Measurements from ENCODE around the gene CDH13.

The CDH13 gene

DNA sequence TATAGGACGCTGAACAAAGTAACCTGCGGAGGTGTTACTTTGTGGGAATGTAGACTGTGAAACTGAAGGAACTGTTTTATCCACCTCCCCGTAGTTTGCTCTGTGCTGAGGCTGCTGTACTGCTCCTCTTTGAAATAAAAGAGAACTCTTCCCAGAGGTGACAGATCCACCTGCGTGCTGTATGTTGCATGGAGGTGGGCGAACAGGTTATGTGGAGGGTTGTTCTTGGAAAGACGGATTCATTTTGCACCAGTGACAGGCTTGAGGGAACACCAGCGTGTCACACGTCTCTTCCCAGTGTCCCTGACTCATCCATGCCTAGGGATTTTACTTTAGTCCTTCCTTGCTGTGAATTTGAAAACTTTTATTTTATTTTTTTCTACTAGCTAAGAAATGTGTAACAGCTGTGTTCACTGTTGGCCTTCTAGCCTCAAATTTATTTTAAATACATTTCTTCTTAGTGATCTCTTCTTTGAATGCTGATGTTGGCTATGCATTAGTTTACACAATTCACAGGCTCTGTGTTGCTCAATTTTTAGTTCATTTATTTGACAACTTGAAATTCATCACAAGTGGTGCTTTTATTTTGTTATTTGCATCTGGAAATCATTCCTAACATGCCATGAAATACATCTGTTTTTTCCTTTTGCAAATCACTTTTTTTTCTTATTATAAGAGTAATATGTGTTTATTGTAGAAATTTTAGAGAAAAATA is 512.4 kb downstream of the CDH13 start:
- TF ChIP-seq, protein P1, sequence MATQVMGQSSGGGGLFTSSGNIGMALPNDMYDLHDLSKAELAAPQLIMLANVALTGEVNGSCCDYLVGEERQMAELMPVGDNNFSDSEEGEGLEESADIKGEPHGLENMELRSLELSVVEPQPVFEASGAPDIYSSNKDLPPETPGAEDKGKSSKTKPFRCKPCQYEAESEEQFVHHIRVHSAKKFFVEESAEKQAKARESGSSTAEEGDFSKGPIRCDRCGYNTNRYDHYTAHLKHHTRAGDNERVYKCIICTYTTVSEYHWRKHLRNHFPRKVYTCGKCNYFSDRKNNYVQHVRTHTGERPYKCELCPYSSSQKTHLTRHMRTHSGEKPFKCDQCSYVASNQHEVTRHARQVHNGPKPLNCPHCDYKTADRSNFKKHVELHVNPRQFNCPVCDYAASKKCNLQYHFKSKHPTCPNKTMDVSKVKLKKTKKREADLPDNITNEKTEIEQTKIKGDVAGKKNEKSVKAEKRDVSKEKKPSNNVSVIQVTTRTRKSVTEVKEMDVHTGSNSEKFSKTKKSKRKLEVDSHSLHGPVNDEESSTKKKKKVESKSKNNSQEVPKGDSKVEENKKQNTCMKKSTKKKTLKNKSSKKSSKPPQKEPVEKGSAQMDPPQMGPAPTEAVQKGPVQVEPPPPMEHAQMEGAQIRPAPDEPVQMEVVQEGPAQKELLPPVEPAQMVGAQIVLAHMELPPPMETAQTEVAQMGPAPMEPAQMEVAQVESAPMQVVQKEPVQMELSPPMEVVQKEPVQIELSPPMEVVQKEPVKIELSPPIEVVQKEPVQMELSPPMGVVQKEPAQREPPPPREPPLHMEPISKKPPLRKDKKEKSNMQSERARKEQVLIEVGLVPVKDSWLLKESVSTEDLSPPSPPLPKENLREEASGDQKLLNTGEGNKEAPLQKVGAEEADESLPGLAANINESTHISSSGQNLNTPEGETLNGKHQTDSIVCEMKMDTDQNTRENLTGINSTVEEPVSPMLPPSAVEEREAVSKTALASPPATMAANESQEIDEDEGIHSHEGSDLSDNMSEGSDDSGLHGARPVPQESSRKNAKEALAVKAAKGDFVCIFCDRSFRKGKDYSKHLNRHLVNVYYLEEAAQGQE (IDR thresholded peaks at IDR 0.05; ENCODE audit: insufficient read depth in 1 of 2, low read depth in 2 of 2, low read length in 2 of 2): no peak
- TF ChIP-seq SIN3A (IDR thresholded peaks at IDR 0.05; ENCODE audit: borderline replicate concordance, insufficient read depth, low read length): no peak
- TF ChIP-seq TAF1 (IDR thresholded peaks at IDR 0.05; ENCODE audit: borderline replicate concordance, insufficient read depth, low read length): no peak
- TF ChIP-seq POLR2AphosphoS5 (IDR thresholded peaks at IDR 0.05; ENCODE audit: low read depth, low read length): no peak

DNA sequence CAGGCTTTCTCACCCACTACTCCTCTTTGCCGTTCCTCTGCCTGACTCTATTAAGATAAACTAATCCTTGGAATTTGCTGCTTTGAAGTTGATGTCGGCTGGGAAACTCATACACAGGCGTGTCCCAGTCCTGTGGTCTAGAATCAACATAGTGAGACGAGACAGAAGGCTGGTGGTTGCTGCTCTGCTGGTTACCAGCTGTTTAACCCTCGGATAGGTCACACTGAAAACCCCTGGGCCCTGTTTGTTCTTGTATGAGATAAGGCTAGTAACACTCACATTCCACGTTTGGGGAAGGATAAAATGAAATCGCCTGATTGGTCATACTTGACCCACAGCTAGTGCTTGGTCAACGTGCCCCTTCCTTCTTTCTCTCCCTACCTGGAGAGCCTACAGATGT is 517.0 kb downstream of the CDH13 start:
- TF ChIP-seq SIN3A (IDR thresholded peaks at IDR 0.05; ENCODE audit: borderline replicate concordance, insufficient read depth, low read length) (no peak), TAF1 (IDR thresholded peaks at IDR 0.05; ENCODE audit: borderline replicate concordance, insufficient read depth, low read length) (no peak), FOXP2 (optimal IDR thresholded peaks at IDR 0.05; ENCODE audit: borderline replicate concordance, extremely low read depth, extremely low read length, insufficient read depth) (no peak)

DNA sequence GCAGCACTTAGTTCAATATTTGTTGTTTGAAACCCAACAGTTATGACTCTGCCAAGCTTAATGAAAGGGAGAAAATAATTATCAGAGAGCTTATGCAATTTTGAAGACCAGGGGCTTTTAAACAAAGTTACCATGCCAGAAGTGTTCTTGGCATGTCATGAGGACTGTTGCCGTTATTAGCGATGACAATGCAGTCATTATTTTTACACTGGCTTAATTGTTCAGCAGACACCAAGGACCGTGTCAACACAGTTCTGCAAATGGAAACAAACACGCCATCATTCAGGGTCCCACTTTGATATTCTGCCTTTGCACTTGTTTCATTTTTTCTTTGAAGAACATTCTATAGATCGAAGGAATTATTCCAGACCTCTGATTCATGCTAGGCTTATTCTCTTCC is 518.5 kb downstream of the CDH13 start:
- TF ChIP-seq SIN3A (IDR thresholded peaks at IDR 0.05; ENCODE audit: borderline replicate concordance, insufficient read depth, low read length) (no peak), FOXP2 (optimal IDR thresholded peaks at IDR 0.05; ENCODE audit: borderline replicate concordance, extremely low read depth, extremely low read length, insufficient read depth) (no peak), TAF1 (IDR thresholded peaks at IDR 0.05; ENCODE audit: borderline replicate concordance, insufficient read depth, low read length) (no peak), POLR2AphosphoS5 (IDR thresholded peaks at IDR 0.05; ENCODE audit: low read depth, low read length) (no peak)
- TF ChIP-seq, protein P1 (IDR thresholded peaks at IDR 0.05; ENCODE audit: insufficient read depth in 1 of 2, low read depth in 2 of 2, low read length in 2 of 2): no peak

DNA sequence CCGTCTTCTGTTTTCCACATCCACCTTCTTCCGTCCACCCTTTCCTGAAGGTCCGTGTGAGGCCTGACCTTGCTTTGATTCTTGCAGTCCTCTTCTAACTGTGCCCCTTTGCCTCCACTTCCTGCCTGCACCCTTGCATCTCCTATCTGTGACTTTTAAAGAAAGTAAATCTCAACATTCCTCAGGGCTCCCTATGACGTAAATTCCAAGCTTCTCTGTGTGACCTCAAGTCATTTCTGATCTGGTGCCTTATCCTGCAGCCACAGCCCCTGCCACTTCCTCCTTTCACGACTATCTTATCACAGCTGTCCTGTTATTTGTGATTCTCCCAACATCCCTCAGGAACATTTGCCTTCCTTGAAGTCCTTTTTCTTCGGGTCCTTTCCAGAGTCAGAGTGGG is 520.5 kb downstream of the CDH13 start:
- TF ChIP-seq POLR2AphosphoS5 (IDR thresholded peaks at IDR 0.05; ENCODE audit: low read depth, low read length): no peak
- no peak for TF ChIP-seq FOXP2 (optimal IDR thresholded peaks at IDR 0.05; ENCODE audit: borderline replicate concordance, extremely low read depth, extremely low read length, insufficient read depth)
- no peak for TF ChIP-seq TAF1 (IDR thresholded peaks at IDR 0.05; ENCODE audit: borderline replicate concordance, insufficient read depth, low read length)
- TF ChIP-seq, protein P1 (IDR thresholded peaks at IDR 0.05; ENCODE audit: insufficient read depth in 1 of 2, low read depth in 2 of 2, low read length in 2 of 2): no peak
- no peak for TF ChIP-seq SIN3A (IDR thresholded peaks at IDR 0.05; ENCODE audit: borderline replicate concordance, insufficient read depth, low read length)

DNA sequence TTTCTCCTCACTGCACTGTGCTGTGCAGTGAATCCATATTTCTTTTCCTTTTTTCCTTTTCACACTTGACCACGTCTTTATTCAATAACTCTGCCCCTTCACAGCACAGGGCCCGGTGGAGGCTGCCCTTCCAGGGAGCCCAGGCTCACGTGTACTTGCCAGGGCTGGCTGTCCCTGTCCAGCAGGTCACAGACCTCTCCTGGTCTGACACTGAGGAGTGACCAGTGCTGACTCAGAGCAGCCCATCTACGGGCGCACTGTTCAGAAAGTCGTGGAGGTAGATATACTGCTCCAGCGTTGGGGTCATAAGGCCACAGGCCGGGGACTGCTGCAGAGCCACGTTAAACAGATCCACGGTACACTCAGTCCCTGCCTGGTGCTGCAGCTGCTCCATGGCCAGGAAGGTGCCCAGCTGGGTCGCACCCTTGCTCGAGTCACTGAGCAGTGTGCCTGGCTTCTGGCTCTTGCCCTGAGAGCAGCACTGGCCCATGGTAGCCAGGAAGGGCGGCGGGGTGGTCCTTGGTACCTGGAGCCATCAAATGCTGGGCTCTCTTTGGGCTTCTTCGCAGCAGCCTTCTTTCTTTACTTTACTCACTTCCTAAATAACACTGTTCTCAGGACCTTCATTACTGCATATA is 531.7 kb downstream of the CDH13 start:
- TF ChIP-seq FOXP2 (optimal IDR thresholded peaks at IDR 0.05; ENCODE audit: borderline replicate concordance, extremely low read depth, extremely low read length, insufficient read depth): no peak
- TF ChIP-seq POLR2AphosphoS5 (IDR thresholded peaks at IDR 0.05; ENCODE audit: low read depth, low read length): no peak
- no peak for TF ChIP-seq TAF1 (IDR thresholded peaks at IDR 0.05; ENCODE audit: borderline replicate concordance, insufficient read depth, low read length)
- TF ChIP-seq SIN3A (IDR thresholded peaks at IDR 0.05; ENCODE audit: borderline replicate concordance, insufficient read depth, low read length): no peak
- TF ChIP-seq, protein P1 (IDR thresholded peaks at IDR 0.05; ENCODE audit: insufficient read depth in 1 of 2, low read depth in 2 of 2, low read length in 2 of 2): no peak
